ENCODE results near the gene SHFL. TPM values are rescaled to one million over a fixed set of nuclear protein-coding genes. Genes with fewer than 3 reads are reported as not detected.

Gene SHFL
- total RNA-seq, 1 donor from 2014 or later: 35.3 TPM

DNA sequence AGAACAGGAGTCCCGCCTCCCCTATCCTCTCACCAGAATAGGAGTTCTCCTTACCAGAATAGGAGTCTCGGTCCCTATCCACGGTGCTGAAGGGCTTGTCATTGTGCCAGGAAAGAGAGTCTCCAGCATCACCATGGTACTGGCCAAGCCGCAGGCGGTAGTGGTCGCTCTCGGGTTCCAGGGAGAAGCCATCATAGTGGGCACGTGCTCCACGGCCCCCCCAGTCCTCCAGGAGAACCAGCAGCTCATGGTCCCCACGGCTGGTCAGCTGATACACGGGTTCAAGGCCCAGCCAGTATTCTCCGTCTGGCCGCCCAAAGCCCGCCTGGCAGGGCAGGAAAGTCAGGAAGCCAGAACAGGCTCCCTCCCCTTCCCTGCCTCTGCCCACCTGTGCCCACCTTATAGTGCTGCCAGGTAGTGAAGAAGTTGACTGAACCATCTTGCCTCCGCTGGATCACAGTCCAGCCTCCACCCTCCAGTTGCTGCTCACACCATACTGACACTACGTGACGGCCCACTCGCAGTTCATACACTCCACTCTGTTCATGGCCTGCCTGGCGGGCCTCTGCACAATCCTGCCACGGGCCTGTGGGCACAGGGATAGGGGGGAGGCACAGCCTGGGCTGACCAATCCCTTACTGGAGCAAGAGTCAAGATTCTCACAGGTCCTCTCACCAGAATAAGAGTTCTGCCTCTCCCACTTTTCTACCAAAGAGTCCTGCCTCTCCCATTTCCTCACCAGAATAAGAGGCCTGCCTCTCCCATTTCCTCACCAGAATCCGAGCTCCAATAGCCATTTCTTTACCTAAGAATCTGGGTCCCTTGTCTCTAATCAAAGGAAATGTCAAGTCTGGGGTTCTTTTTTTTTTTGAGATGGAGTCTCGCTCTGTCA lies 7.4 kb downstream of the SHFL start:
- DNase-seq (ENCODE audit: low read depth): no peak
- Histone ChIP-seq H3K36me3 (ENCODE audit: control insufficient read depth, insufficient read depth, low read length) (no peaks in the 10 kb centered on the region), H3K4me3 (ENCODE audit: low read depth, low read length) (no peak overlapping the region), H3K27me3 (ENCODE audit: control insufficient read depth, insufficient read depth, low read length) (no peaks in the 10 kb centered on the region)
- TF ChIP-seq, protein P1, sequence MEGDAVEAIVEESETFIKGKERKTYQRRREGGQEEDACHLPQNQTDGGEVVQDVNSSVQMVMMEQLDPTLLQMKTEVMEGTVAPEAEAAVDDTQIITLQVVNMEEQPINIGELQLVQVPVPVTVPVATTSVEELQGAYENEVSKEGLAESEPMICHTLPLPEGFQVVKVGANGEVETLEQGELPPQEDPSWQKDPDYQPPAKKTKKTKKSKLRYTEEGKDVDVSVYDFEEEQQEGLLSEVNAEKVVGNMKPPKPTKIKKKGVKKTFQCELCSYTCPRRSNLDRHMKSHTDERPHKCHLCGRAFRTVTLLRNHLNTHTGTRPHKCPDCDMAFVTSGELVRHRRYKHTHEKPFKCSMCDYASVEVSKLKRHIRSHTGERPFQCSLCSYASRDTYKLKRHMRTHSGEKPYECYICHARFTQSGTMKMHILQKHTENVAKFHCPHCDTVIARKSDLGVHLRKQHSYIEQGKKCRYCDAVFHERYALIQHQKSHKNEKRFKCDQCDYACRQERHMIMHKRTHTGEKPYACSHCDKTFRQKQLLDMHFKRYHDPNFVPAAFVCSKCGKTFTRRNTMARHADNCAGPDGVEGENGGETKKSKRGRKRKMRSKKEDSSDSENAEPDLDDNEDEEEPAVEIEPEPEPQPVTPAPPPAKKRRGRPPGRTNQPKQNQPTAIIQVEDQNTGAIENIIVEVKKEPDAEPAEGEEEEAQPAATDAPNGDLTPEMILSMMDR (IDR thresholded peaks at IDR 0.05; ENCODE audit: insufficient read depth, low read length, poor library complexity, severe bottlenecking): no peak

DNA sequence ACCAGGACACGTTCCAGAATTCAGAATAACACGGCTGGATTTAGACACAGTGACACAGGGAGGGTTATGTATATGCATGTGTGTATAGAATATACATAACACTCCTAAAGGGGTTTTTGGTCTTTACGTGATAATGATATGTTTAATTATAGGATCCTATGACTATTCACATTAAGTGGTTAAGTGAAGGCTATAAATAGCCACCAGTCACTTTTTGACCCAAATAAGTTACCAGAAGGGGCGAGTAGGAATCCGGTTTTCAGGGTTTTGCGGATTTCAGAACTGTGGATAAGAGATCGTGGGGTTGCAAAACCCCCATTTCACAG lies 9.5 kb downstream of the SHFL start:
- TF ChIP-seq, protein P1 (IDR thresholded peaks at IDR 0.05; ENCODE audit: insufficient read depth, low read length, poor library complexity, severe bottlenecking): no peak
- Histone ChIP-seq H3K4me3 (ENCODE audit: low read depth, low read length) (no peak overlapping the region), H3K36me3 (ENCODE audit: control insufficient read depth, insufficient read depth, low read length) (no peaks in the 10 kb centered on the region), H3K27me3 (ENCODE audit: control insufficient read depth, insufficient read depth, low read length) (no peaks in the 10 kb centered on the region)
- no peak for DNase-seq (ENCODE audit: low read depth)

GRCh38 chr19:10095948-10096614 lies 10.0 kb downstream of the SHFL start:
- peak; percentile 53 for DNase-seq (ENCODE audit: low read depth)

GRCh38 chr19:10096615-10096963 lies 10.5 kb downstream of the SHFL start:
- Histone ChIP-seq H3K4me3 (ENCODE audit: low read depth, low read length) (peak overlapping the region; percentile 42), H3K36me3 (ENCODE audit: control insufficient read depth, insufficient read depth, low read length) (no peaks in the 10 kb centered on the region), H3K27me3 (ENCODE audit: control insufficient read depth, insufficient read depth, low read length) (no peaks in the 10 kb centered on the region)
- TF ChIP-seq, protein P1 (IDR thresholded peaks at IDR 0.05; ENCODE audit: insufficient read depth, low read length, poor library complexity, severe bottlenecking): no peak
- no peak for DNase-seq (ENCODE audit: low read depth)

More at GRCh38 chr19:10095948-10096614, 10.0 kb downstream of the SHFL start:
- H3K27me3 ChIP-seq (ENCODE audit: control insufficient read depth, insufficient read depth, low read length): no peaks in the 10 kb centered on the region
- H3K4me3 ChIP-seq (ENCODE audit: low read depth, low read length): peak overlapping the region; percentile 42
- H3K36me3 ChIP-seq (ENCODE audit: control insufficient read depth, insufficient read depth, low read length): no peaks in the 10 kb centered on the region
- TF ChIP-seq, protein P1 (IDR thresholded peaks at IDR 0.05; ENCODE audit: insufficient read depth, low read length, poor library complexity, severe bottlenecking): no peak

GRCh38 chr19:10100163-10100785 lies 14.2 kb downstream of the SHFL start:
- H3K27me3 ChIP-seq (ENCODE audit: control insufficient read depth, insufficient read depth, low read length): no peaks in the 10 kb centered on the region
- no peak for DNase-seq (ENCODE audit: low read depth)
- no peaks in the 10 kb centered on the region for H3K36me3 ChIP-seq (ENCODE audit: control insufficient read depth, insufficient read depth, low read length)
- TF ChIP-seq, protein P1 (IDR thresholded peaks at IDR 0.05; ENCODE audit: insufficient read depth, low read length, poor library complexity, severe bottlenecking): no peak
- no peak overlapping the region for H3K4me3 ChIP-seq (ENCODE audit: low read depth, low read length)
